ENCODE data around the gene PRKCH.

Gene PRKCH

GRCh38 chr14:61282746-61283145 lies 38.6 kb upstream of the PRKCH start:
- peaks cover 18 to 78% (median 28%) of the 10 kb centered on the region in 3 experiments for H3K27me3 ChIP-seq (ENCODE audit: control insufficient read depth in 3 of 3, insufficient read depth in 3 of 3, low read depth in 1 of 3, low read length in 3 of 3)
- H3K9me3 ChIP-seq (replicated peaks in 1 of 2; ENCODE audit: control insufficient read depth in 2 of 2, insufficient read depth in 1 of 2, low read depth in 1 of 2, low read length in 2 of 2) = peaks cover 0 to 7% of the 10 kb centered on the region in 2 donors
- no peak for DNase-seq (ENCODE audit: low spot score)
- no peaks in the 10 kb centered on the region for H3K36me3 ChIP-seq (replicated peaks in 1 of 2; ENCODE audit: control insufficient read depth in 2 of 2, insufficient read depth in 2 of 2, low read length in 2 of 2)
- H2AFZ ChIP-seq (ENCODE audit: low read length) = no peak overlapping the region
- no peak overlapping the region for H2BK5ac ChIP-seq (ENCODE audit: low read length)
- no peak overlapping the region for H3K14ac ChIP-seq (ENCODE audit: low read length)
- H3K18ac ChIP-seq (ENCODE audit: low read length) = no peak overlapping the region
- no peak overlapping the region for H2BK15ac ChIP-seq (ENCODE audit: low read length)
- no peak overlapping the region for H4K8ac ChIP-seq (ENCODE audit: low read depth, low read length)
- no peak overlapping the region for H2BK12ac ChIP-seq (ENCODE audit: low read length)
- no peak overlapping the region for H3K4ac ChIP-seq (ENCODE audit: low read length)
- no peak overlapping the region for H2AK5ac ChIP-seq (ENCODE audit: low read depth, low read length)
- no peak overlapping the region for H2BK120ac ChIP-seq (ENCODE audit: low read depth, low read length)
- H3K79me1 ChIP-seq (ENCODE audit: low read depth, low read length) = no peaks in the 10 kb centered on the region
- H3K9ac ChIP-seq (ENCODE audit: low read depth, low read length, poor library complexity) = no peak overlapping the region
- no peak overlapping the region for H3K4me2 ChIP-seq (ENCODE audit: insufficient read depth, low read length, poor library complexity, severe bottlenecking)
- no peak overlapping the region for H3K4me3 ChIP-seq (ENCODE audit: low read length in 2 of 2)
- no peak overlapping the region for H3K27ac ChIP-seq (replicated peaks; ENCODE audit: low read length)
- no CpG with 5 or more reads among the region's 2 CpGs for WGBS, 2 donors (ENCODE audit: extremely low coverage in 2 of 2, insufficient read length in 2 of 2, insufficient replicate concordance in 1 of 2)
- no peak overlapping the region for H4K91ac ChIP-seq (ENCODE audit: low read depth, low read length, poor library complexity)
- H3K23ac ChIP-seq (ENCODE audit: low read depth, low read length, poor library complexity) = no peak overlapping the region
- no peaks in the 10 kb centered on the region for H3K4me1 ChIP-seq (ENCODE audit: control insufficient read depth in 2 of 2, insufficient read depth in 1 of 2, low read depth in 1 of 2, low read length in 2 of 2)

- H3K4me2 ChIP-seq (ENCODE audit: insufficient read depth, low read length, poor library complexity, severe bottlenecking) = no peak overlapping the region
- no CpG with 5 or more reads among the region's 3 CpGs for WGBS, 2 donors (ENCODE audit: extremely low coverage in 2 of 2, insufficient read length in 2 of 2, insufficient replicate concordance in 1 of 2)
These were observed 37.4 kb upstream of the PRKCH start for GRCh38 chr14:61284001-61284400.

GRCh38 chr14:61285364-61285763 lies 36.0 kb upstream of the PRKCH start:
- Histone ChIP-seq H3K14ac (ENCODE audit: low read length) (no peak overlapping the region), H2BK5ac (ENCODE audit: low read length) (no peak overlapping the region), H3K4ac (ENCODE audit: low read length) (no peak overlapping the region), H2BK120ac (ENCODE audit: low read depth, low read length) (no peak overlapping the region), H3K9ac (ENCODE audit: low read depth, low read length, poor library complexity) (no peak overlapping the region), H3K27me3 (ENCODE audit: control insufficient read depth in 3 of 3, insufficient read depth in 3 of 3, low read depth in 1 of 3, low read length in 3 of 3) (peaks cover 12 to 52% (median 15%) of the 10 kb centered on the region in 3 experiments), H3K4me1 (ENCODE audit: control insufficient read depth in 2 of 2, insufficient read depth in 1 of 2, low read depth in 1 of 2, low read length in 2 of 2) (no peaks in the 10 kb centered on the region), H4K8ac (ENCODE audit: low read depth, low read length) (no peak overlapping the region), H2AFZ (ENCODE audit: low read length) (no peak overlapping the region), H3K23ac (ENCODE audit: low read depth, low read length, poor library complexity) (no peak overlapping the region), H3K4me3 (ENCODE audit: low read length in 2 of 2) (no peak overlapping the region), H2BK12ac (ENCODE audit: low read length) (no peak overlapping the region), H3K27ac (replicated peaks; ENCODE audit: low read length) (no peak overlapping the region), H3K36me3 (replicated peaks in 1 of 2; ENCODE audit: control insufficient read depth in 2 of 2, insufficient read depth in 2 of 2, low read length in 2 of 2) (no peaks in the 10 kb centered on the region), H2AK5ac (ENCODE audit: low read depth, low read length) (no peak overlapping the region), H3K9me3 (replicated peaks in 1 of 2; ENCODE audit: control insufficient read depth in 2 of 2, insufficient read depth in 1 of 2, low read depth in 1 of 2, low read length in 2 of 2) (peaks cover 0 to under 1% of the 10 kb centered on the region in 2 donors), H2BK15ac (ENCODE audit: low read length) (no peak overlapping the region), H3K18ac (ENCODE audit: low read length) (no peak overlapping the region), H3K79me1 (ENCODE audit: low read depth, low read length) (no peaks in the 10 kb centered on the region), H3K4me2 (ENCODE audit: insufficient read depth, low read length, poor library complexity, severe bottlenecking) (no peak overlapping the region), H4K91ac (ENCODE audit: low read depth, low read length, poor library complexity) (no peak overlapping the region)
- WGBS, 2 donors (ENCODE audit: extremely low coverage in 2 of 2, insufficient read length in 2 of 2, insufficient replicate concordance in 1 of 2) = no CpG with 5 or more reads among the region's 4 CpGs
- no peak for DNase-seq (ENCODE audit: low spot score)

More at GRCh38 chr14:61284001-61284400, 37.4 kb upstream of the PRKCH start:
- Histone ChIP-seq H3K9ac (ENCODE audit: low read depth, low read length, poor library complexity) (no peak overlapping the region), H3K79me1 (ENCODE audit: low read depth, low read length) (no peaks in the 10 kb centered on the region), H3K23ac (ENCODE audit: low read depth, low read length, poor library complexity) (no peak overlapping the region), H4K8ac (ENCODE audit: low read depth, low read length) (no peak overlapping the region), H2AFZ (ENCODE audit: low read length) (no peak overlapping the region), H4K91ac (ENCODE audit: low read depth, low read length, poor library complexity) (no peak overlapping the region), H2BK15ac (ENCODE audit: low read length) (no peak overlapping the region), H3K18ac (ENCODE audit: low read length) (no peak overlapping the region), H3K4ac (ENCODE audit: low read length) (no peak overlapping the region), H3K36me3 (replicated peaks in 1 of 2; ENCODE audit: control insufficient read depth in 2 of 2, insufficient read depth in 2 of 2, low read length in 2 of 2) (no peaks in the 10 kb centered on the region), H2BK12ac (ENCODE audit: low read length) (no peak overlapping the region), H3K14ac (ENCODE audit: low read length) (no peak overlapping the region), H3K4me3 (ENCODE audit: low read length in 2 of 2) (no peak overlapping the region), H3K27ac (replicated peaks; ENCODE audit: low read length) (no peak overlapping the region), H3K4me1 (ENCODE audit: control insufficient read depth in 2 of 2, insufficient read depth in 1 of 2, low read depth in 1 of 2, low read length in 2 of 2) (no peaks in the 10 kb centered on the region), H2BK5ac (ENCODE audit: low read length) (no peak overlapping the region), H3K9me3 (replicated peaks in 1 of 2; ENCODE audit: control insufficient read depth in 2 of 2, insufficient read depth in 1 of 2, low read depth in 1 of 2, low read length in 2 of 2) (peaks cover 0 to 7% of the 10 kb centered on the region in 2 donors), H2BK120ac (ENCODE audit: low read depth, low read length) (no peak overlapping the region), H2AK5ac (ENCODE audit: low read depth, low read length) (no peak overlapping the region), H3K27me3 (ENCODE audit: control insufficient read depth in 3 of 3, insufficient read depth in 3 of 3, low read depth in 1 of 3, low read length in 3 of 3) (peaks cover 18 to 65% (median 28%) of the 10 kb centered on the region in 3 experiments)
- no peak for DNase-seq (ENCODE audit: low spot score)

- H3K9ac ChIP-seq (ENCODE audit: low read depth, low read length, poor library complexity) = no peak overlapping the region
- H3K27ac ChIP-seq (replicated peaks; ENCODE audit: low read length) = no peak overlapping the region
- no CpG with 5 or more reads among the region's 7 CpGs for WGBS, 2 donors (ENCODE audit: extremely low coverage in 2 of 2, insufficient read length in 2 of 2, insufficient replicate concordance in 1 of 2)
- no peak overlapping the region for H2AFZ ChIP-seq (ENCODE audit: low read length)
- H4K91ac ChIP-seq (ENCODE audit: low read depth, low read length, poor library complexity) = no peak overlapping the region
- no peak overlapping the region for H3K4ac ChIP-seq (ENCODE audit: low read length)
- H2BK12ac ChIP-seq (ENCODE audit: low read length) = no peak overlapping the region
- H3K23ac ChIP-seq (ENCODE audit: low read depth, low read length, poor library complexity) = no peak overlapping the region
- no peaks in the 10 kb centered on the region for H3K9me3 ChIP-seq (replicated peaks in 1 of 2; ENCODE audit: control insufficient read depth in 2 of 2, insufficient read depth in 1 of 2, low read depth in 1 of 2, low read length in 2 of 2)
- DNase-seq (ENCODE audit: low spot score) = no peak
- H3K27me3 ChIP-seq (ENCODE audit: control insufficient read depth in 3 of 3, insufficient read depth in 3 of 3, low read depth in 1 of 3, low read length in 3 of 3) = peaks cover 0 to 33% (median 2%) of the 10 kb centered on the region in 3 experiments
- no peaks in the 10 kb centered on the region for H3K79me1 ChIP-seq (ENCODE audit: low read depth, low read length)
- no peak overlapping the region for H3K4me3 ChIP-seq (ENCODE audit: low read length in 2 of 2)
- H3K18ac ChIP-seq (ENCODE audit: low read length) = no peak overlapping the region
- no peak overlapping the region for H4K8ac ChIP-seq (ENCODE audit: low read depth, low read length)
- no peak overlapping the region for H2BK120ac ChIP-seq (ENCODE audit: low read depth, low read length)
- no peak overlapping the region for H2BK5ac ChIP-seq (ENCODE audit: low read length)
- H3K14ac ChIP-seq (ENCODE audit: low read length) = no peak overlapping the region
- no peaks in the 10 kb centered on the region for H3K4me1 ChIP-seq (ENCODE audit: control insufficient read depth in 2 of 2, insufficient read depth in 1 of 2, low read depth in 1 of 2, low read length in 2 of 2)
- H3K36me3 ChIP-seq (replicated peaks in 1 of 2; ENCODE audit: control insufficient read depth in 2 of 2, insufficient read depth in 2 of 2, low read length in 2 of 2) = no peaks in the 10 kb centered on the region
- no peak overlapping the region for H2AK5ac ChIP-seq (ENCODE audit: low read depth, low read length)
- H2BK15ac ChIP-seq (ENCODE audit: low read length) = no peak overlapping the region
- no peak overlapping the region for H3K4me2 ChIP-seq (ENCODE audit: insufficient read depth, low read length, poor library complexity, severe bottlenecking)
These were observed 34.2 kb upstream of the PRKCH start for GRCh38 chr14:61287196-61287595.

Measured in neuronal stem cell (in vitro differentiated cells).